Liver (tissue), 9 donors: ENCODE measurements around the gene FILIP1L. TPM values are rescaled to one million over a fixed set of nuclear protein-coding genes. Genes with fewer than 3 reads are reported as not detected.

Experiments
- DNase-seq: peaks from one replicate; pipeline ENCODE4 v3.0.0-alpha.2; 2017; ENCODE audit warnings: low spot score
- H3K27ac ChIP-seq, 2 donors: one replicate each; pipeline ENCODE4 v1.7.0; 2013; ENCODE audit warnings: inconsistent platforms in 2 of 2, low read length in 2 of 2, control low read depth in 1 of 2, low read depth in 1 of 2, mild to moderate bottlenecking in 1 of 2
- H3K27me3 ChIP-seq, 4 donors: one replicate each; pipeline versions ENCODE4 v1.6.1 to v1.7.0; 2013; ENCODE audit warnings: low read length in 3 of 4, inconsistent platforms in 1 of 4, mild to moderate bottlenecking in 1 of 4, moderate library complexity in 1 of 4; ENCODE audit not compliant: control insufficient read depth in 4 of 4, insufficient read depth in 4 of 4
- H3K36me3 ChIP-seq, 4 donors: one replicate each; pipeline versions ENCODE4 v1.6.1 to v1.7.0; 2013; ENCODE audit warnings: low read length in 3 of 4, mild to moderate bottlenecking in 3 of 4, low read depth in 1 of 4, moderate library complexity in 1 of 4; ENCODE audit not compliant: control insufficient read depth in 4 of 4, insufficient read depth in 3 of 4
- H3K4me1 ChIP-seq, 4 donors: one replicate each; pipeline versions ENCODE4 v1.6.1 to v1.7.0; 2013; ENCODE audit warnings: low read length in 3 of 4, mild to moderate bottlenecking in 3 of 4, moderate library complexity in 1 of 4; ENCODE audit not compliant: control insufficient read depth in 4 of 4, insufficient read depth in 4 of 4
- H3K4me3 ChIP-seq, 3 donors: one replicate each; pipeline versions ENCODE4 v1.6.1 to v1.7.0; 2013; ENCODE audit warnings: low read length in 3 of 3, control low read depth in 1 of 3, low read depth in 1 of 3, mild to moderate bottlenecking in 1 of 3
- H3K9ac ChIP-seq, 2 donors: one replicate each; pipeline ENCODE4 v1.7.0; 2013; ENCODE audit warnings: low read length in 2 of 2, mild to moderate bottlenecking in 2 of 2, moderate library complexity in 2 of 2, control low read depth in 1 of 2, low read depth in 1 of 2
- H3K9me3 ChIP-seq, 4 donors: one replicate each; pipeline versions ENCODE4 v1.6.1 to v1.7.0; 2013; ENCODE audit warnings: low read length in 3 of 4; ENCODE audit not compliant: control insufficient read depth in 4 of 4
- EGR1 ChIP-seq, 2 donors: IDR thresholded peaks; 2 replicates each; pipeline ENCODE4 v1.6.1; 2016 to 2018; ENCODE audit warnings: antibody characterized with exemption in 2 of 2, low read depth in 2 of 2
- FOXA1 ChIP-seq: IDR thresholded peaks from 2 replicates; pipeline ENCODE4 v1.6.1; 2016; ENCODE audit warnings: antibody characterized with exemption
- FOXA2 ChIP-seq: IDR thresholded peaks from 2 replicates; pipeline ENCODE4 v1.6.1; 2016; ENCODE audit warnings: antibody characterized with exemption
- GABPA ChIP-seq, 2 donors: IDR thresholded peaks in 1 of 2; conservative IDR thresholded peaks in 1 of 2; 2 replicates each; pipeline ENCODE4 v1.6.1; 2016; ENCODE audit warnings: antibody characterized with exemption in 2 of 2, mild to moderate bottlenecking in 1 of 2, moderate library complexity in 1 of 2
- HNF4A ChIP-seq, 2 donors: conservative IDR thresholded peaks; 2 replicates each; pipeline ENCODE4 v1.6.1; 2016; ENCODE audit warnings: antibody characterized with exemption in 2 of 2, mild to moderate bottlenecking in 2 of 2
- MAX ChIP-seq: IDR thresholded peaks from 2 replicates; pipeline ENCODE4 v1.6.1; 2016; ENCODE audit warnings: antibody characterized with exemption
- NR2F2 ChIP-seq: IDR thresholded peaks from 2 replicates; pipeline ENCODE4 v1.6.1; 2016; ENCODE audit warnings: antibody characterized with exemption
- RAD21 ChIP-seq, 2 donors: IDR thresholded peaks; 2 replicates each; pipeline ENCODE4 v1.6.1; 2016; ENCODE audit warnings: antibody characterized with exemption in 2 of 2, mild to moderate bottlenecking in 2 of 2
- REST ChIP-seq: IDR thresholded peaks from 2 replicates; pipeline ENCODE4 v1.6.1; 2016; ENCODE audit warnings: antibody characterized with exemption, mild to moderate bottlenecking
- RXRA ChIP-seq, 2 donors: IDR thresholded peaks; 2 replicates each; pipeline ENCODE4 v1.6.1; 2017 to 2018; ENCODE audit warnings: antibody characterized with exemption in 2 of 2, mild to moderate bottlenecking in 1 of 2
- SP1 ChIP-seq: IDR thresholded peaks from 2 replicates; pipeline ENCODE4 v1.6.1; 2018; ENCODE audit warnings: antibody characterized with exemption, mild to moderate bottlenecking
- TAF1 ChIP-seq: conservative IDR thresholded peaks from 2 replicates; pipeline ENCODE4 v1.6.1; 2016; ENCODE audit warnings: antibody characterized with exemption, mild to moderate bottlenecking
- YY1 ChIP-seq: IDR thresholded peaks from 2 replicates; pipeline ENCODE4 v1.6.1; 2016; ENCODE audit warnings: antibody characterized with exemption, mild to moderate bottlenecking
- ZBTB33 ChIP-seq: IDR thresholded peaks from 2 replicates; pipeline ENCODE4 v1.6.1; 2016; ENCODE audit warnings: antibody characterized with exemption
- WGBS: extraction: QIAGEN DNeasy Blood & Tissue Kit; methylation state at CpG from one replicate; pipeline ENCODE4 v1.1.7; 2013; 5-methylcytosine and 5-hydroxymethylcytosine counted together
- polyA plus RNA-seq, 2 donors: library from polyadenylated mRNA; stranded (reverse) in 1 of 2; unstranded in 1 of 2; fragments of 200-250 nt in 1 of 2; fragments of >200 nt in 1 of 2; fragmentation: Nextera tagmentation in 1 of 2; extraction: Ambion mirVana in 1 of 2; gene quantifications; one replicate each; pipeline versions ENCODE4 v1.2.1 to v1.2.3, GENCODE V29; 2013 to 2015
- total RNA-seq, 2 donors: library from RNA; depleted of rRNA; stranded (reverse); fragments of >200 nt; gene quantifications; one replicate each; pipeline ENCODE4 v1.2.3, GENCODE V29; 2014
- TF ChIP-seq, protein P1 (sequence below): IDR thresholded peaks from 2 replicates; pipeline ENCODE4 v1.6.1; 2016; ENCODE audit warnings: antibody characterized with exemption
- donor health status: healthy.
- donor health status: healthy.
- donor health status: healthy.
- donor health status: healthy.
- donor health status: healthy.

The FILIP1L gene
- total and polyA plus RNA-seq, 4 donors: 1.4 to 6.5 (median 1.9) TPM

- no peak for TF ChIP-seq RXRA (IDR thresholded peaks at IDR 0.05)
- TF ChIP-seq RAD21 (IDR thresholded peaks at IDR 0.05): no peak
- no peak for TF ChIP-seq YY1
- TF ChIP-seq FOXA1: no peak
- TF ChIP-seq ZBTB33: no peak
- no peak for TF ChIP-seq HNF4A (conservative IDR thresholded peaks at IDR 0.05)
- no peak for TF ChIP-seq GABPA (IDR thresholded peaks at IDR 0.05 in 1 of 2, conservative IDR thresholded peaks at IDR 0.05 in 1 of 2)
- no peak for TF ChIP-seq MAX
- no peak for TF ChIP-seq NR2F2
- TF ChIP-seq, protein P1, sequence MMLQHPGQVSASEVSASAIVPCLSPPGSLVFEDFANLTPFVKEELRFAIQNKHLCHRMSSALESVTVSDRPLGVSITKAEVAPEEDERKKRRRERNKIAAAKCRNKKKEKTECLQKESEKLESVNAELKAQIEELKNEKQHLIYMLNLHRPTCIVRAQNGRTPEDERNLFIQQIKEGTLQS: no peak
- no peak for TF ChIP-seq SP1
- TF ChIP-seq FOXA2: no peak
- no peak for TF ChIP-seq TAF1
- TF ChIP-seq REST: no peak
- WGBS: 100% methylated on average over 1 of the region's 1 CpG
- Histone ChIP-seq H3K4me1 (no peaks in the 10 kb centered on the region), H3K9ac (no peak overlapping the region), H3K27ac (no peak overlapping the region), H3K9me3 (no peaks in the 10 kb centered on the region), H3K27me3 (no peaks in the 10 kb centered on the region), H3K4me3 (no peak overlapping the region), H3K36me3 (no peaks in the 10 kb centered on the region)
- no peak for DNase-seq
Observed at GRCh38 chr3:99978221-99978620, 136.1 kb downstream of the FILIP1L start.

DNA sequence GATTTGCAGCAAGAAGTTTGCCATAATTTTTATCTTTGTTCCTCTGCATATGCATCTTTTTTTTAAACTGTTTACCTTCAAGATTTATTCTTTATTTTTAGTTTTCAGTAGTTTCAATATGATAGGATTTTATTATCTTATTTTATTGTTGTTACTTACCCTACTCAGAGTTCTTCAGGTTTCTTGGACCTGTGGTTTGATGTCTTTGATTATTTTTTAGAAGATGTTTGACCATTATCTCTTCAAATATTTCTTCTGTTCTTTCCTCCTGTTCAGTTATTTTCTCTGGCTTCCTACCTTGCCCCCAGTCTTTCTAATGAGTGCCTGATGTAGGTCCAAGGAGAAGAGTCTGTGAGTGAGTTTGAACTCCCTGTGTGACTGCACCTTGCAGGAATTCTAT, 137.7 kb downstream of the FILIP1L start:
- Histone ChIP-seq H3K9ac (no peak overlapping the region), H3K4me3 (no peak overlapping the region), H3K27me3 (no peaks in the 10 kb centered on the region), H3K9me3 (no peaks in the 10 kb centered on the region), H3K36me3 (no peaks in the 10 kb centered on the region), H3K4me1 (no peaks in the 10 kb centered on the region), H3K27ac (no peak overlapping the region)
- TF ChIP-seq ZBTB33: no peak
- TF ChIP-seq EGR1 (IDR thresholded peaks at IDR 0.05; ENCODE audit: low read depth in 2 of 2): no peak
- TF ChIP-seq GABPA (IDR thresholded peaks at IDR 0.05 in 1 of 2, conservative IDR thresholded peaks at IDR 0.05 in 1 of 2): no peak
- no peak for DNase-seq
